AG09309 (cell line): ENCODE results near the gene KIT.

Experiments used
- DNase-seq: peaks from one replicate; pipeline ENCODE4 v3.0.0-alpha.2; 2010; ENCODE audit warnings: low read depth
- H3K4me3 ChIP-seq: 2 replicates; pipeline ENCODE4 v1.5.1; 2011; ENCODE audit warnings: mild to moderate bottlenecking, low read depth, low read length, moderate library complexity; ENCODE audit not compliant: control insufficient read depth
- TF ChIP-seq, protein P1 (sequence below): IDR thresholded peaks from 2 replicates; pipeline ENCODE4 v1.5.1; 2011; ENCODE audit warnings: mild to moderate bottlenecking, low read depth, low read length, inconsistent platforms; ENCODE audit not compliant: insufficient read depth, control insufficient read depth; ENCODE audit errors: missing control alignments

KIT gene

DNA sequence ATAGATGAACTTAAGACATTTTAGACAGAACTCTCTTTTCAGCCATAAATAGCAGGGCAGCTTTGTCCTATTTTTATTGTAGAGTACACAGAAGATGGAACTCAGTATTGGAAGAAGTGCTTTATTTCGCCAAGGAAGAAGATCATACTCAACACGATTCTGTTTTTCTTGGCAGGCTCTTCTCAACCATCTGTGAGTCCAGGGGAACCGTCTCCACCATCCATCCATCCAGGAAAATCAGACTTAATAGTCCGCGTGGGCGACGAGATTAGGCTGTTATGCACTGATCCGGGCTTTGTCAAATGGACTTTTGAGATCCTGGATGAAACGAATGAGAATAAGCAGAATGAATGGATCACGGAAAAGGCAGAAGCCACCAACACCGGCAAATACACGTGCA, 37.6 kb downstream of the KIT start:
- TF ChIP-seq, protein P1, sequence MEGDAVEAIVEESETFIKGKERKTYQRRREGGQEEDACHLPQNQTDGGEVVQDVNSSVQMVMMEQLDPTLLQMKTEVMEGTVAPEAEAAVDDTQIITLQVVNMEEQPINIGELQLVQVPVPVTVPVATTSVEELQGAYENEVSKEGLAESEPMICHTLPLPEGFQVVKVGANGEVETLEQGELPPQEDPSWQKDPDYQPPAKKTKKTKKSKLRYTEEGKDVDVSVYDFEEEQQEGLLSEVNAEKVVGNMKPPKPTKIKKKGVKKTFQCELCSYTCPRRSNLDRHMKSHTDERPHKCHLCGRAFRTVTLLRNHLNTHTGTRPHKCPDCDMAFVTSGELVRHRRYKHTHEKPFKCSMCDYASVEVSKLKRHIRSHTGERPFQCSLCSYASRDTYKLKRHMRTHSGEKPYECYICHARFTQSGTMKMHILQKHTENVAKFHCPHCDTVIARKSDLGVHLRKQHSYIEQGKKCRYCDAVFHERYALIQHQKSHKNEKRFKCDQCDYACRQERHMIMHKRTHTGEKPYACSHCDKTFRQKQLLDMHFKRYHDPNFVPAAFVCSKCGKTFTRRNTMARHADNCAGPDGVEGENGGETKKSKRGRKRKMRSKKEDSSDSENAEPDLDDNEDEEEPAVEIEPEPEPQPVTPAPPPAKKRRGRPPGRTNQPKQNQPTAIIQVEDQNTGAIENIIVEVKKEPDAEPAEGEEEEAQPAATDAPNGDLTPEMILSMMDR: no peak
- no peak for DNase-seq
- H3K4me3 ChIP-seq: no peak overlapping the region

GRCh38 chr4:54695788-54696187, 38.0 kb downstream of the KIT start:
- DNase-seq: no peak
- TF ChIP-seq, protein P1: no peak
- H3K4me3 ChIP-seq: no peak overlapping the region

DNA sequence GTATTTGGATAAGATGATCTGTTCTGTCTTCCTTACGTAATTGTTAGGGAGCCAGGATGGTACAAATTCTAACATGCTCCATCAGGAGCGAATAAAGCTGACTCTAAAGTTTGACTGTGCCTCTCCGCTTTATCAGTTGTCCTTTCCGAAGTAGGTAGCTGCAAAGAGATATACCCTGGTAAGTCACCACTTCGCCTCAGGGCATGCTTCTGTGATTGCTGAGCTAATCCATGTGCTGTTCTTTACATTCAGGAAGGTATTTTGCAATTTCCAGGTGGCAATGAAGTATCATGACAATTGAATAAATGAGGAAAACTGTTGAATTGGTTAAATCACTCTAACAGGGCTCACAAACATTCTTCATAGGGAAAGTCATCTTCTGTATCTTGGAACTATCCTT, 38.9 kb downstream of the KIT start:
- DNase-seq: no peak
- no peak overlapping the region for H3K4me3 ChIP-seq
- TF ChIP-seq, protein P1: no peak

- no peak overlapping the region for H3K4me3 ChIP-seq
- TF ChIP-seq, protein P1: no peak
- DNase-seq: no peak
Observed at GRCh38 chr4:54700986-54701385, 43.2 kb downstream of the KIT start.

GRCh38 chr4:54703182-54703581, 45.4 kb downstream of the KIT start:
- TF ChIP-seq, protein P1: no peak
- no peak overlapping the region for H3K4me3 ChIP-seq
- DNase-seq: no peak

DNA sequence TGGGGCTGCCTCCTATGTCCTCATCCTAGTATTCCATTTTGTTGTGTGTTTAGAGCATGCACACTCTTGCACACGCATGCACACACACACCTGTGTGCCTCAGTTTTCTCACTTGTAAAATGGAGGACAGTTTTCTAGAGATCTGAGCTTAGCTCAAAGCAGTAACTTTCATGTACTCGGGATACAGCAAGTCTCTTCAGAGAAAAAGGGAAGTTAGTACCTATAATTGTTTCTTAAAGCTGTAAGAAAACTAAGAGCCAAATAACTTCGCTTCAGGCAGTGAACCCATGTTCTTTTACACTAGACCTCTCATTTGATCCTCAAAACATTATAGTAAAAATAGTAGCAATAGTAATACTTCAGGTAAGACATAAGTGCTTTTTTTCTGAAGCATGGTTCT, 49.6 kb downstream of the KIT start:
- TF ChIP-seq, protein P1: no peak
- no peak overlapping the region for H3K4me3 ChIP-seq
- DNase-seq: no peak
